MM.1S (cell line): ENCODE results near the gene LEP.

Source experiments
- CTCF ChIP-seq: fragments of 300-600 bp; sonication (generic); IDR thresholded peaks from 2 replicates; pipeline ENCODE4 v1.5.1; 2016; ENCODE audit warnings: antibody characterized with exemption, low read length, mixed read lengths
- EZH2 ChIP-seq: fragments of 300-600 bp; sonication (generic); optimal IDR thresholded peaks from 2 replicates; pipeline ENCODE3; 2017; ENCODE audit warnings: low read depth, mild to moderate bottlenecking, antibody characterized with exemption, low read length, mixed read lengths
- EZH2phosphoT487 ChIP-seq: fragments of 300-600 bp; sonication (generic); IDR thresholded peaks from 2 replicates; pipeline ENCODE4 v1.6.1; 2018; ENCODE audit warnings: antibody characterized with exemption, low read length

GRCh38 chr7:128264477-128264876 is 23.4 kb downstream of the LEP start:
- TF ChIP-seq CTCF (no peak), EZH2 (no peak), EZH2phosphoT487 (no peak)
